Liver (tissue), 2 donors: ENCODE data around the gene TPT1.

Experiments
- CTCF ChIP-seq: fragments of 150-350 bp; IDR thresholded peaks from 2 replicates; pipeline ENCODE4 v1.5.1; 2017; ENCODE audit warnings: improper control_type of control experiment, low read depth, low read length; ENCODE audit not compliant: missing input control
- REST ChIP-seq: IDR thresholded peaks from 2 replicates; pipeline ENCODE4 v1.6.1; 2016; ENCODE audit warnings: antibody characterized with exemption, mild to moderate bottlenecking
- donor health status: healthy.

DNA sequence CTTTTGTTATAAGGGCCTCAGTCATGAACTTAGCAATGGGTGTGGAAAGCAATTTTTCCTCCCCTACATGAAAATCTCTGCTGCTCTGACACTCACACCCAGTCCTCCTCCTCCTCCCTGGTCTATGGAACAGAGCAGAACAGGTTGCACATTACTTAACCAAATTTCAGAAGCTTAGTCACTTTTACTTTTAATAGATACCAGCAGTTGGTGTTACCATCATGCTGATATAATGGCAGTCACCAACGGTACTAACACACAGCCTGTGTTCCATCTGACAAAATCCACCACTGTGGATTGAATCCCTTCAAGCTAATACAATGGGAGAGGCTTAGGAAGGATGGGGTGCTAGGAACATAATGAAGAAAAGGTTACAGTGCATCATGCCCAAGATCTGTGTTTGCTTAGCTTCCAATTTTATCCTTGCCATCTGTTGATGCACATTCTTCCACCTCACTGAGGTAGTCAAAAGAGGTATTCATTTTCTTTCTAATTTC is 9.8 kb downstream of the TPT1 start:
- no peak for TF ChIP-seq REST
- TF ChIP-seq CTCF = no peak
